Calu3 (cell line): Measurements from ENCODE around the gene EHMT1. TPM values are rescaled to one million over a fixed set of nuclear protein-coding genes. Genes with fewer than 3 reads are reported as not detected.

Experiments
- BruUV-seq: library from RNA; stranded (reverse); fragments of 400-500 nt; replicated peaks from 2 replicates; lab custom pipeline; 2021; lab: Mats Ljungman, UMichigan
- CTCF ChIA-PET: fragments of 300-600 bp; sonication (Branson Sonifier 250); formaldehyde crosslinking; loops from one replicate; lab custom pipeline; 2022; ENCODE audit warnings: antibody characterized with exemption; lab: Charles Lee
- DNase-seq: peaks from one replicate; pipeline ENCODE4 v3.0.0; 2022
- H3K27ac Mint-ChIP-seq: one replicate; pipeline ENCODE4 v1.8.0; 2022; ENCODE audit warnings: mixed read lengths; ENCODE audit not compliant: unreplicated experiment
- H3K27me3 Mint-ChIP-seq: one replicate; pipeline ENCODE4 v1.8.0; 2022; ENCODE audit warnings: mixed read lengths; ENCODE audit not compliant: unreplicated experiment
- H3K36me3 Mint-ChIP-seq: one replicate; pipeline ENCODE4 v1.8.0; 2022; ENCODE audit warnings: mild to moderate bottlenecking, moderate library complexity, mixed read lengths; ENCODE audit not compliant: insufficient read depth, unreplicated experiment
- H3K4me1 Mint-ChIP-seq: one replicate; pipeline ENCODE4 v1.8.0; 2022; ENCODE audit warnings: mild to moderate bottlenecking, low read depth, mixed read lengths; ENCODE audit not compliant: unreplicated experiment
- H3K4me3 Mint-ChIP-seq: one replicate; pipeline ENCODE4 v1.8.0; 2022; ENCODE audit warnings: mild to moderate bottlenecking, low read depth, moderate library complexity, mixed read lengths; ENCODE audit not compliant: unreplicated experiment
- H3K9me3 Mint-ChIP-seq: one replicate; pipeline ENCODE4 v1.8.0; 2022; ENCODE audit warnings: low read depth, mixed read lengths; ENCODE audit not compliant: unreplicated experiment
- CTCF ChIP-seq: fragments of 200-600 bp; IDR thresholded peaks from one replicate; pipeline ENCODE4 v1.8.0; 2022; ENCODE audit warnings: antibody characterized with exemption; ENCODE audit not compliant: unreplicated experiment
- intact Hi-C: fragments of 100-400 bp; cut with micrococcal nuclease; formaldehyde crosslinking; loops from one replicate; pipeline ENCODE4 v1.10.0; 2022; ENCODE audit not compliant: unreplicated experiment
- total RNA-seq: library from RNA; stranded (reverse); gene quantifications from 2 replicates; pipeline ENCODE4 v1.2.3, GENCODE V29; 2022

Gene EHMT1
- total RNA-seq, 1 experiment from 2014 or later = 56.0 TPM

GRCh38 chr9:137866226-137867141, 247.7 kb downstream of the EHMT1 start:
- Mint-ChIP-seq H3K27me3 (peaks cover 49% of the 10 kb centered on the region), H3K27ac (no peak overlapping the region), H3K4me3 (no peak overlapping the region), H3K36me3 (no peaks in the 10 kb centered on the region), H3K9me3 (peaks cover 3% of the 10 kb centered on the region), H3K4me1 (no peaks in the 10 kb centered on the region)
- BruUV-seq = no TSS peak
- DNase-seq = no peak
- CTCF ChIA-PET = interaction anchor here (0.6 kb wide), 1 partner anchor 444 kb away, joined by 3 read pairs; the partner anchor contains the start of genes EXD3 and NOXA1
- intact Hi-C loops = no loop called here
- TF ChIP-seq CTCF = no peak

- no peak overlapping the region for H3K27ac Mint-ChIP-seq
- BruUV-seq = no TSS peak
- intact Hi-C loops = no loop called here
- H3K4me3 Mint-ChIP-seq = no peak overlapping the region
- no peaks in the 10 kb centered on the region for H3K4me1 Mint-ChIP-seq
- no peaks in the 10 kb centered on the region for H3K36me3 Mint-ChIP-seq
- CTCF ChIA-PET = interaction anchor here (0.6 kb wide), 1 partner anchor 120 kb away, joined by 3 read pairs; no protein-coding TSS in a partner anchor
- H3K9me3 Mint-ChIP-seq = no peaks in the 10 kb centered on the region
- peaks cover 75% of the 10 kb centered on the region for H3K27me3 Mint-ChIP-seq
- DNase-seq = no peak
- no peak for TF ChIP-seq CTCF
These were observed 251.6 kb downstream of the EHMT1 start for GRCh38 chr9:137870432-137870831.

- no peaks in the 10 kb centered on the region for H3K4me1 Mint-ChIP-seq
- no peak for DNase-seq
- peaks cover 68% of the 10 kb centered on the region for H3K27me3 Mint-ChIP-seq
- CTCF ChIA-PET = no interaction called here
- no peak overlapping the region for H3K27ac Mint-ChIP-seq
- no peaks in the 10 kb centered on the region for H3K36me3 Mint-ChIP-seq
- no peak for TF ChIP-seq CTCF
- no peaks in the 10 kb centered on the region for H3K9me3 Mint-ChIP-seq
- intact Hi-C loops = no loop called here
- H3K4me3 Mint-ChIP-seq = no peak overlapping the region
- BruUV-seq = no TSS peak
These were observed 253.5 kb downstream of the EHMT1 start for GRCh38 chr9:137872296-137872695.

- Mint-ChIP-seq H3K27ac (no peak overlapping the region), H3K4me1 (no peaks in the 10 kb centered on the region), H3K36me3 (no peaks in the 10 kb centered on the region), H3K27me3 (peaks cover 57% of the 10 kb centered on the region), H3K4me3 (no peak overlapping the region), H3K9me3 (no peaks in the 10 kb centered on the region)
- no peak for DNase-seq
- CTCF ChIA-PET = no interaction called here
- no peak for TF ChIP-seq CTCF
- no TSS peak for BruUV-seq
- intact Hi-C loops = no loop called here
These were observed 254.6 kb downstream of the EHMT1 start for GRCh38 chr9:137873408-137873807.
